Measurements from ENCODE around the gene OGA.

The OGA gene

GRCh38 chr10:101818872-101819633, 809 bp upstream of the OGA start:
- Histone ChIP-seq H3K27ac (ENCODE audit: low read depth, low read length) (peak overlapping the region; percentile 36; the same call in 1 of the 2 replicates), H3K9me3 (ENCODE audit: insufficient read depth, low read length) (no peaks in the 10 kb centered on the region), H2AFZ (ENCODE audit: low read depth, low read length, severe bottlenecking) (peak overlapping the region; percentile 88), H4K20me1 (ENCODE audit: low read depth, low read length) (peaks cover 18% of the 10 kb centered on the region), H3K27me3 (ENCODE audit: low read length) (no peaks in the 10 kb centered on the region), H3K9ac (ENCODE audit: low read length) (peak overlapping the region; percentile 93), H3K4me2 (ENCODE audit: low read depth, low read length, poor library complexity, severe bottlenecking) (peak overlapping the region; percentile 73), H3K36me3 (ENCODE audit: low read length) (no peaks in the 10 kb centered on the region), H3K4me3 (ENCODE audit: insufficient read depth, low read length, poor library complexity, severe bottlenecking) (peak overlapping the region; percentile 52), H3K79me2 (ENCODE audit: insufficient read depth, low read length) (peaks cover 41% of the 10 kb centered on the region), H3F3A (ENCODE audit: insufficient read depth) (peaks cover 17% of the 10 kb centered on the region), H3K9me2 (replicated peaks; ENCODE audit: insufficient read depth, low read length) (no peaks in the 10 kb centered on the region)
- TF ChIP-seq EZH2phosphoT487 (conservative IDR thresholded peaks at IDR 0.05; ENCODE audit: low read length): no peak
- TF ChIP-seq, protein P1, sequence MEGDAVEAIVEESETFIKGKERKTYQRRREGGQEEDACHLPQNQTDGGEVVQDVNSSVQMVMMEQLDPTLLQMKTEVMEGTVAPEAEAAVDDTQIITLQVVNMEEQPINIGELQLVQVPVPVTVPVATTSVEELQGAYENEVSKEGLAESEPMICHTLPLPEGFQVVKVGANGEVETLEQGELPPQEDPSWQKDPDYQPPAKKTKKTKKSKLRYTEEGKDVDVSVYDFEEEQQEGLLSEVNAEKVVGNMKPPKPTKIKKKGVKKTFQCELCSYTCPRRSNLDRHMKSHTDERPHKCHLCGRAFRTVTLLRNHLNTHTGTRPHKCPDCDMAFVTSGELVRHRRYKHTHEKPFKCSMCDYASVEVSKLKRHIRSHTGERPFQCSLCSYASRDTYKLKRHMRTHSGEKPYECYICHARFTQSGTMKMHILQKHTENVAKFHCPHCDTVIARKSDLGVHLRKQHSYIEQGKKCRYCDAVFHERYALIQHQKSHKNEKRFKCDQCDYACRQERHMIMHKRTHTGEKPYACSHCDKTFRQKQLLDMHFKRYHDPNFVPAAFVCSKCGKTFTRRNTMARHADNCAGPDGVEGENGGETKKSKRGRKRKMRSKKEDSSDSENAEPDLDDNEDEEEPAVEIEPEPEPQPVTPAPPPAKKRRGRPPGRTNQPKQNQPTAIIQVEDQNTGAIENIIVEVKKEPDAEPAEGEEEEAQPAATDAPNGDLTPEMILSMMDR (IDR thresholded peaks at IDR 0.05; ENCODE audit: insufficient read depth, low read length, poor library complexity, severe bottlenecking): no peak

DNA sequence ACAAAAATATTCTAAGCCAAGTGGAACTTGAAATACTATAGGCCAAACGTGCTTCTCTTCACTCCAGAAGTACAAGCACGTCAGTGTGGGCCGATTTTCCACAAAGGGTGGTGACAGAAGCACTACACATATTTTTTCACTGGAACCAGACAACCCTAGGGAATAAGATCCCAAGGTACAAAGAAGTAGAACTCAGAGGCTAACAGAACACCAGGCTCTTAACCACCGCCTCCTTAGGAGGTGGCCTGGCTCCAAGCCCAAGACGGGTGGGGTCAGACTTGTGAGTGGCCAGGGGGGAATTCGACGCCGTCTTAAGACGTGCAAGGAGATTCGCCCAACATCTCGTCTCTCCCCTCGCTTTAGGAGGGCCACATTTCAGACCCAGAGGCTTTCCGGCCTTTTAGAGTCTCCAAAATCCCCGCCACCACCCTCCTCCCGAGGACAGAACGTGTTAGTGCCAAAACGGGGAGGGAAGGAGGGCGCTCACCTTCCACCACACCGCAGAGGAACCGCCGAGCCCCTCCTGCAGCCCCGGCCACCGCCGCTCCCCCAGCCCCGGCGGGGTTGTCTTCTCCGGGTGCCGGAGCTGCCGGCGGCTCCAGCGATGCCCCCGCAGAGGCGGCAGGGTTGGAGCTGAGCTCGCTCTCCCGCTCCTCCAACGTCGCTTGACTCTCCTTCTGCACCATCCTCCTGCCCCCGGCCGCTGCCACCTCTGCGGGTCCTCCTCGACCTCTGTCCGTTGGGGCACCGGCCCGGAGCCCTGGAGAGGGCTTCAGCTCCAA, 716 bp downstream of the OGA start:
- TF ChIP-seq, protein P1 (IDR thresholded peaks at IDR 0.05; ENCODE audit: insufficient read depth, low read length, poor library complexity, severe bottlenecking): no peak
- TF ChIP-seq EZH2phosphoT487 (conservative IDR thresholded peaks at IDR 0.05; ENCODE audit: low read length): no peak
- Histone ChIP-seq H3K9ac (ENCODE audit: low read length) (peak overlapping the region; percentile 93), H3K79me2 (ENCODE audit: insufficient read depth, low read length) (peaks cover 56% of the 10 kb centered on the region), H3K4me2 (ENCODE audit: low read depth, low read length, poor library complexity, severe bottlenecking) (peak overlapping the region; percentile 100), H3K9me3 (ENCODE audit: insufficient read depth, low read length) (no peaks in the 10 kb centered on the region), H3K36me3 (ENCODE audit: low read length) (peaks cover 12% of the 10 kb centered on the region; the same call in 1 of the 2 replicates), H2AFZ (ENCODE audit: low read depth, low read length, severe bottlenecking) (no peak overlapping the region), H3F3A (ENCODE audit: insufficient read depth) (peaks cover 25% of the 10 kb centered on the region), H3K9me2 (replicated peaks; ENCODE audit: insufficient read depth, low read length) (no peaks in the 10 kb centered on the region), H3K27ac (ENCODE audit: low read depth, low read length) (peak overlapping the region; percentile 44), H4K20me1 (ENCODE audit: low read depth, low read length) (peaks cover 32% of the 10 kb centered on the region), H3K27me3 (ENCODE audit: low read length) (no peaks in the 10 kb centered on the region), H3K4me3 (ENCODE audit: insufficient read depth, low read length, poor library complexity, severe bottlenecking) (peak overlapping the region; percentile 97)

- peaks cover 32% of the 10 kb centered on the region for H4K20me1 ChIP-seq (ENCODE audit: low read depth, low read length)
- H2AFZ ChIP-seq (ENCODE audit: low read depth, low read length, severe bottlenecking): no peak overlapping the region
- H3F3A ChIP-seq (ENCODE audit: insufficient read depth): peaks cover 25% of the 10 kb centered on the region
- H3K4me2 ChIP-seq (ENCODE audit: low read depth, low read length, poor library complexity, severe bottlenecking): peak overlapping the region; percentile 100
- H3K27me3 ChIP-seq (ENCODE audit: low read length): no peaks in the 10 kb centered on the region
- TF ChIP-seq, protein P1 (IDR thresholded peaks at IDR 0.05; ENCODE audit: insufficient read depth, low read length, poor library complexity, severe bottlenecking): no peak
- no peak for TF ChIP-seq EZH2phosphoT487 (conservative IDR thresholded peaks at IDR 0.05; ENCODE audit: low read length)
- peaks cover 62% of the 10 kb centered on the region for H3K79me2 ChIP-seq (ENCODE audit: insufficient read depth, low read length)
- no peaks in the 10 kb centered on the region for H3K9me2 ChIP-seq (replicated peaks; ENCODE audit: insufficient read depth, low read length)
- H3K36me3 ChIP-seq (ENCODE audit: low read length): peaks cover 15% of the 10 kb centered on the region; the same call in 1 of the 2 replicates
- no peaks in the 10 kb centered on the region for H3K9me3 ChIP-seq (ENCODE audit: insufficient read depth, low read length)
- peak overlapping the region; percentile 97 for H3K4me3 ChIP-seq (ENCODE audit: insufficient read depth, low read length, poor library complexity, severe bottlenecking)
- peak overlapping the region; percentile 93 for H3K9ac ChIP-seq (ENCODE audit: low read length)
- H3K27ac ChIP-seq (ENCODE audit: low read depth, low read length): peak overlapping the region; percentile 44; the same call in 1 of the 2 replicates
These were observed 1.3 kb downstream of the OGA start for GRCh38 chr10:101816913-101817336.
